HG02763 (cell line): ENCODE results near the gene IFNGR1.

Source experiments
- ATAC-seq: cut with Tn5 transposase; IDR thresholded peaks from one replicate; pipeline ENCODE4 v1.9.1; 2021; ENCODE audit warnings: mild to moderate bottlenecking, moderate library complexity; ENCODE audit not compliant: unreplicated experiment

Gene IFNGR1

DNA sequence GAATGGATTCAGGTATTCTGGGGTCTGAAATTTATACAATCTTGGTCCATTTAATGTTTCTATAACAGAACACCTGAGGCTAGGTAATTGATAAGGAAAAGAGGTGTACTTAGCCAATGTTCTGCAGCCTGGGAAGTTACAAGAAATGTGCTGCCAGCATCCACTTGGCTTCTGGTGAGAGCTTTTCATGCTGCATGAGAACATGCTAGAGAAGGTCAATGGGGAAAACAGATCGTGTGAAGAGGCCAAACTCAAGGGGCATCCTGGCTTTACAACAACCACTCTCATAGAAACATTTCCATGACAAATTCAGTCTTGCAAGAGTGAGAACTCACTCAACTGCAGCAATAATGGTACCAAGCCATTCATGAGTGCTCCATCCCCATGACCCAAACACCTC, 62.5 kb downstream of the IFNGR1 start:
- no peak for ATAC-seq

DNA sequence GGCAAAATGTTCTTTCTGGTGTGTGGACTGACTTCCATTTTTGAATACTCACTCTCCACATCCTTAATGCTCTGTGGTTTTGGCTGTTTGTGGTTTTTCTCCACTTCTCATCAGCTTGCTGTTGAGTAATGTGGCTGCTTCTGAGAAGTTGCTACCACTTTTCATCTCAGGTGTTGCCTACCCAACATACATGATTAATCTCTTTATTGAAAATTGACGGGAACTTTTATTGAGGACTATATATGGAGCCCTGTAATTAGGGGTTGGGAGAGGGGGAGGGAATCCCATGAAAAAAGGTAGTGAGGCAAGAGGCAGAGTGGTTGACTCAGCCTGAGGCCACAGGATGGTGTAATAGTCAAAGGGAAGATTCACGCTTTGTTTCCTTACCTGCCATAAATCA, 63.4 kb downstream of the IFNGR1 start:
- no peak for ATAC-seq

DNA sequence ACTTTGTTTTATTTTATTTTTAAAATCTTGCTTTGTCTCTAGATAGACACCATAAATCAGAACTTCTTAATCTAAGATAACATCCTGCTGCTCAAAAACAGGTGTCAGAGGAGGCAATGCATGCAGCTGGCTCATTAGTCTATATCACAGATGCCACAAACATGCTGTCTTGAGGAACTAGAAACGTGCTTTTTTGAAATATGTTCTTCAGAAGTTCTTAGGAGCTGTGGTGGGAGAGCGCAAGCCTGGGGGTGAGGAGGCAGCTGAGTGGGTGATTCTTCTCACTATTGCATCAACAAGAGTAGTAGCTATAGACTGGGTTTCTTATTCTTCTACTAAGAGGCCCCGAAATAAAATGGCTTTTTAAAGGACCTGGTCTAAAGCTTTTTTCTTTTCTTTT, 69.1 kb downstream of the IFNGR1 start:
- no peak for ATAC-seq

DNA sequence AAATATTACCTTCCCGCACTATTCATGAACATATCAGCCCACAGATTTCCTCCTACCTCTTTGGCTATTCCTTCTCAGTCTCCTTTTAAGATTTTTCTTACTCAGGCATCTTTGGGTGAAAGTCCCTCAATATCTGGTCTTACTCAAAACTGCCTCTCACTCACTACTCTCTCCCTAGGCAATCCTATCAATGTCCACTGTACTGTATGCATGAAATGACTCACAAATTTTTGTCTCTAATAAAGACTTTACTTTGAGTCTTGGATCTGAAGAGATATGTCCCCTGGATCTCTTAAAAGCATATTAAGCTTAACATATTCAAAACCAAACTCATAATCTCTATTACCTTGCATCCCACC, 70.2 kb downstream of the IFNGR1 start:
- no peak for ATAC-seq

DNA sequence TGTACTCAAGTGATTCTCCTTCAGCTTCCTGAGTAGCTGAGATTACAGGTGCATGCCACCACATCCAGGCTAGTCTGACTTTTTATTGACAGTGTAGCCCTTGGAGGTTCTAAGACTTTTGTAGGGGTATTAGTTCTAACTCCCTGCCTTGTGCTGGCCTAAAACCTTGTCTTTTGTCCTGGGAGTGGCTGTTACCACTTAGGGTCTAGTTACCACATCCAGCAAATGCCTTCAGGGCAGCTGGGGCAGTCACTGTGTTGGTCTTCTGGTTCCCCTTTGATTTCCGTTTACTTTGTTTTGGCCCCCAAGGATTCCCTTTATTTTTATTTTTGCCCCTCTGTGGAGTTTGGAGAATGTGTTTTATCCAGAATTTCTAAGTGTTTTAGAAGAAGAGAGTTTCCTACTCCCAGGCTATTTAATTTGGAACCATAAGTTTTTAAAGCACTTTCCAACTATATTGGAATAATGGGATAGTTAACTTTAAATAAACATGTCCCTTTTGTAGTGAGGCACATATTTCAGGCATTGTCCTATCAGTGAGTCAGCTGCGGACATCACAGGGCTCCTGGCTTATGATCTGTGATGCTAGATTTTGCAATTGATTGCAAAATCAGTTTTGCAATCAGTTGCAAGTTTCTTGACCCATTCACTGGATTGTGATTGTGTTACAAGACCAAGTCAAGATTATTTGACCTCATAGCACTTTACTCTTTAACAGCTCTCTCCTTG, 70.7 kb downstream of the IFNGR1 start:
- ATAC-seq = no peak
